Neural cell (in vitro differentiated cells): ENCODE results near the gene NRL.

ENCODE experiments used
- CTCF ChIP-seq: fragments of 450-650 bp; IDR thresholded peaks from 2 replicates; pipeline ENCODE4 v1.5.1; 2014; ENCODE audit warnings: antibody characterized with exemption, mild to moderate bottlenecking, moderate library complexity; ENCODE audit not compliant: poor library complexity, severe bottlenecking
- EZH2 ChIP-seq: fragments of 200-600, 300-800 bp; shearing (Covaris generic), sonication (generic); IDR thresholded peaks from 2 replicates; pipeline ENCODE4 v1.6.1; 2014; ENCODE audit warnings: antibody characterized with exemption, low read length, borderline replicate concordance, mild to moderate bottlenecking; ENCODE audit not compliant: insufficient read depth, poor library complexity, severe bottlenecking
- RAD21 ChIP-seq: fragments of 450-650 bp; conservative IDR thresholded peaks from 2 replicates; pipeline ENCODE4 v1.6.1; 2014; ENCODE audit warnings: antibody characterized with exemption, mild to moderate bottlenecking, moderate library complexity
- REST ChIP-seq: IDR thresholded peaks from 2 replicates; pipeline ENCODE4 v1.6.1; 2012; ENCODE audit warnings: borderline replicate concordance
- TAF1 ChIP-seq: IDR thresholded peaks from 2 replicates; pipeline ENCODE4 v1.6.1; 2012; ENCODE audit warnings: low read depth

- TF ChIP-seq TAF1 (no peak), EZH2 (no peak), CTCF (no peak), REST (no peak), RAD21 (no peak)
These were observed 36.8 kb upstream of the NRL start for GRCh38 chr14:24151404-24152080.
